GM12878 (cell line): Measurements from ENCODE around the gene TDRD9. TPM values are rescaled to one million over a fixed set of nuclear protein-coding genes. Genes with fewer than 3 reads are reported as not detected.

ENCODE experiments used
- ATAC-seq: fragments of 200-7000 bp; cut with Tn5 transposase; 3 replicates; pipeline ENCODE4 v1.9.1; 2020; ENCODE audit warnings: mild to moderate bottlenecking, moderate library complexity
- BruUV-seq: library from RNA; stranded (reverse); fragments of 400-500 nt; replicated peaks from 2 replicates; lab custom pipeline; 2021; lab: Mats Ljungman, UMichigan
- CTCF ChIA-PET: fragments of 300-600 bp; sonication (Branson Sonifier 250); formaldehyde crosslinking; extraction: SDS; loops from one replicate; lab custom pipeline; 2021; ENCODE audit warnings: inconsistent platforms; lab: Yijun Ruan, JAX
- POLR2A ChIA-PET: fragments of 350-600 bp; formaldehyde crosslinking; extraction: SDS; loops from one replicate; lab custom pipeline; 2021; ENCODE audit warnings: inconsistent platforms; lab: Charles Lee
- RAD21 ChIA-PET: fragments of 300-600 bp; sonication (Branson Sonifier 250); formaldehyde crosslinking; loops from one replicate; lab custom pipeline; 2023; ENCODE audit warnings: antibody characterized with exemption; ENCODE audit not compliant: unreplicated experiment; lab: Charles Lee
- SMC1A ChIA-PET: fragments of 300-600 bp; sonication (Branson Sonifier 250); formaldehyde crosslinking; loops from one replicate; lab custom pipeline; 2023; ENCODE audit not compliant: unreplicated experiment, uncharacterized antibody; lab: Charles Lee
- DNase-seq: peaks from one replicate; pipeline ENCODE4 v3.0.0-alpha.2; 2011; ENCODE audit warnings: low read depth, low spot score
- FAIRE-seq: peaks from 3 replicates; lab custom pipeline; 2011; peaks lifted over from hg19 to GRCh38; lab: Jason Lieb, UNC
- H2AFZ ChIP-seq: 2 replicates; pipeline ENCODE4 v1.6.0; 2011; ENCODE audit warnings: low read depth, low read length, control low read depth; ENCODE audit not compliant: control insufficient read depth
- H3K27ac ChIP-seq: 2 replicates; pipeline ENCODE4 v1.5.1; 2011; ENCODE audit warnings: control low read depth; ENCODE audit not compliant: control insufficient read depth, insufficient read depth
- H3K27me3 ChIP-seq, 2 experiments: replicated peaks in 1 of 2; 2 replicates each; pipeline versions ENCODE4 v1.6.0 to v1.6.1; 2011; ENCODE audit warnings: low read length in 1 of 2; ENCODE audit not compliant: control insufficient read depth in 2 of 2, insufficient read depth in 2 of 2
- H3K36me3 ChIP-seq, 2 experiments: 2 replicates each; pipeline ENCODE4 v1.5.1; 2011; ENCODE audit warnings: low read length in 1 of 2; ENCODE audit not compliant: control insufficient read depth in 2 of 2, insufficient read depth in 2 of 2
- H3K4me1 ChIP-seq: 2 replicates; pipeline ENCODE4 v1.6.1; 2011; ENCODE audit warnings: mild to moderate bottlenecking, low read length, moderate library complexity, mixed read lengths; ENCODE audit not compliant: control insufficient read depth, insufficient read depth
- H3K4me2 ChIP-seq: 2 replicates; pipeline ENCODE4 v1.6.0; 2011; ENCODE audit warnings: control low read depth; ENCODE audit not compliant: control insufficient read depth, insufficient read depth
- H3K4me3 ChIP-seq: fragments of 200-600 bp; sonication (generic); 2 replicates; pipeline ENCODE4 v1.5.1; 2016
- H3K79me2 ChIP-seq: 2 replicates; pipeline ENCODE4 v1.6.0; 2011; ENCODE audit warnings: low read length; ENCODE audit not compliant: control insufficient read depth, insufficient read depth
- H3K9ac ChIP-seq: 2 replicates; pipeline ENCODE4 v1.8.0; 2011; ENCODE audit warnings: low read length, control low read depth, mixed read lengths; ENCODE audit not compliant: control insufficient read depth, insufficient read depth
- H3K9me3 ChIP-seq: replicated peaks from 3 replicates; pipeline ENCODE4 v1.5.1; 2011; ENCODE audit warnings: mild to moderate bottlenecking, low read length; ENCODE audit not compliant: control insufficient read depth, insufficient read depth
- H4K20me1 ChIP-seq: 2 replicates; pipeline ENCODE4 v1.6.0; 2011; ENCODE audit not compliant: control insufficient read depth, insufficient read depth
- BCL11A ChIP-seq: IDR thresholded peaks from 2 replicates; pipeline ENCODE4 v1.6.1; 2011; ENCODE audit warnings: low read depth, low read length
- CBX3 ChIP-seq: fragments of 200-600 bp; sonication (generic); IDR thresholded peaks from 2 replicates; pipeline ENCODE4 v1.6.1; 2016; ENCODE audit warnings: low read depth, borderline replicate concordance
- CREM ChIP-seq: IDR thresholded peaks from 2 replicates; pipeline ENCODE4 v1.6.1; 2014; ENCODE audit warnings: antibody characterized with exemption, low read depth
- ESRRA ChIP-seq: IDR thresholded peaks from 2 replicates; pipeline ENCODE4 v1.6.1; 2012; ENCODE audit warnings: mild to moderate bottlenecking, low read length, improper control_type of control experiment
- ETV6 ChIP-seq, 2 experiments: fragments of 450-650 bp in 1 of 2; IDR thresholded peaks in 1 of 2; conservative IDR thresholded peaks in 1 of 2; 2 replicates each; pipeline ENCODE4 v1.6.1; 2014; ENCODE audit warnings: antibody characterized with exemption in 1 of 2, borderline replicate concordance in 1 of 2, low read depth in 1 of 2, mild to moderate bottlenecking in 1 of 2, moderate library complexity in 1 of 2
- HCFC1 ChIP-seq: fragments of 150-350 bp; IDR thresholded peaks from 2 replicates; pipeline ENCODE4 v1.6.1; 2014; ENCODE audit warnings: low read length
- PAX8 ChIP-seq: fragments of 450-650 bp; IDR thresholded peaks from 2 replicates; pipeline ENCODE4 v1.6.1; 2017; ENCODE audit warnings: mild to moderate bottlenecking, moderate library complexity
- PKNOX1 ChIP-seq: fragments of 450-650 bp; IDR thresholded peaks from 2 replicates; pipeline ENCODE4 v1.6.1; 2016; ENCODE audit warnings: mild to moderate bottlenecking
- POLR2AphosphoS5 ChIP-seq: IDR thresholded peaks from 2 replicates; pipeline ENCODE4 v1.6.1; 2011; ENCODE audit warnings: mild to moderate bottlenecking, low read length, inconsistent platforms
- POU2F2 ChIP-seq: IDR thresholded peaks from 3 replicates; pipeline ENCODE4 v1.6.1; 2011; ENCODE audit warnings: low read depth, mild to moderate bottlenecking, low read length, borderline replicate concordance
- RAD51 ChIP-seq: fragments of 450-650 bp; IDR thresholded peaks from 2 replicates; pipeline ENCODE4 v1.6.1; 2016; ENCODE audit warnings: moderate library complexity, mild to moderate bottlenecking, inconsistent platforms
- RCOR1 ChIP-seq: conservative IDR thresholded peaks from 2 replicates; pipeline ENCODE4 v1.6.1; 2012; ENCODE audit warnings: low read depth, low read length, improper control_type of control experiment
- SIN3A ChIP-seq: IDR thresholded peaks from 2 replicates; pipeline ENCODE4 v1.6.1; 2012; ENCODE audit warnings: low read depth, low read length, improper control_type of control experiment
- SREBF1 ChIP-seq: IDR thresholded peaks from 2 replicates; pipeline ENCODE4 v1.6.1; 2012; ENCODE audit warnings: mild to moderate bottlenecking, low read length
- SREBF2 ChIP-seq: IDR thresholded peaks from 2 replicates; pipeline ENCODE4 v1.6.1; 2012; ENCODE audit warnings: mild to moderate bottlenecking, low read length
- USF1 ChIP-seq: IDR thresholded peaks from 2 replicates; pipeline ENCODE4 v1.6.1; 2011; ENCODE audit warnings: borderline replicate concordance, low read depth, mild to moderate bottlenecking, moderate library complexity, mixed read lengths, low read length; ENCODE audit not compliant: insufficient read depth; ENCODE audit errors: extremely low read length
- YY1 ChIP-seq: IDR thresholded peaks from 2 replicates; pipeline ENCODE4 v1.6.1; 2011; ENCODE audit warnings: low read depth, mild to moderate bottlenecking, low read length
- ZBTB4 ChIP-seq: fragments of 450-650 bp; formaldehyde crosslinking; IDR thresholded peaks from 2 replicates; pipeline ENCODE4 v1.4.0; 2022; ENCODE audit warnings: mild to moderate bottlenecking, moderate library complexity
- WGBS: methylation state at CpG from one replicate; pipeline ENCODE4 v1.1.6; 2016; ENCODE audit warnings: low lambda C conversion rate; ENCODE audit not compliant: insufficient replicate concordance, insufficient coverage; ENCODE audit errors: missing lambda C conversion rate; 5-methylcytosine and 5-hydroxymethylcytosine counted together
- in situ Hi-C: fragments of 300-500 bp; cut with MboI; formaldehyde crosslinking; loops from 9 replicates; pipeline ENCODE4 v1.14.3; 2018; ENCODE audit warnings: mixed read lengths
- intact Hi-C: fragments of 100-400 bp; cut with micrococcal nuclease; formaldehyde crosslinking; loops from one replicate; pipeline ENCODE4 v1.14.2; 2022; ENCODE audit not compliant: unreplicated experiment
- polyA plus RNA-seq, 11 experiments: library from polyadenylated mRNA; depleted of rRNA in 4 of 11; unstranded in 6 of 11; stranded (reverse) in 5 of 11; fragments of >200 nt; fragmentation: Nextera tagmentation in 4 of 11; fragmentation: Illumina TruSeq in 1 of 11; extraction: Ambion mirVana in 4 of 11; extraction: Trizol in 1 of 11; gene quantifications; 1 replicate in 1 of 11; 2 replicates in 10 of 11; pipeline versions ENCODE4 v1.2.1 to v1.2.3, GENCODE V29; 2011 to 2016; ENCODE audit warnings: inconsistent platforms in 2 of 11, missing spikeins in 2 of 11, low read depth in 1 of 11
- total RNA-seq, 4 experiments: library from RNA; depleted of rRNA in 3 of 4; stranded (reverse); fragments of >200 nt in 3 of 4; fragmentation: Illumina TruSeq in 1 of 4; extraction: Trizol in 1 of 4; gene quantifications; 2 replicates each; pipeline versions ENCODE4 v1.2.1 to v1.2.3, GENCODE V29; 2013 to 2021

Gene TDRD9
- total and polyA plus RNA-seq, 10 of the 15 experiments (the other 5 are each of a cell fraction or from before 2014, with no cell fraction given) = 0.12 TPM; not detected in 9

GRCh38 chr14:104019029-104019428 is 90.8 kb downstream of the TDRD9 start:
- no peak overlapping the region for H3K4me2 ChIP-seq
- ATAC-seq (no peak), DNase-seq (no peak), FAIRE-seq (no peak)
- TF ChIP-seq CREM (no peak), PAX8 (no peak), CBX3 (no peak), ZBTB4 (CRISPR knock-in tag) (no peak), HCFC1 (no peak), SREBF1 (no peak), YY1 (no peak), POLR2AphosphoS5 (no peak), POU2F2 (no peak), SIN3A (no peak), ETV6 (conservative IDR thresholded peaks at IDR 0.05 in 1 of 2, IDR thresholded peaks at IDR 0.05 in 1 of 2; ENCODE audit: borderline replicate concordance in 1 of 2, low read depth in 1 of 2) (no peak), SREBF2 (no peak), ESRRA (no peak), RCOR1 (no peak), BCL11A (no peak), RAD51 (no peak), PKNOX1 (no peak), USF1 (no peak)
- no peaks in the 10 kb centered on the region for H4K20me1 ChIP-seq
- ChIA-PET SMC1A (no interaction called here), POLR2A (no interaction called here), RAD21 (no interaction called here), CTCF (no interaction called here)
- 32% methylated on average over 1 of the region's 1 CpG for WGBS
- H3K36me3 ChIP-seq = no peaks in the 10 kb centered on the region
- no TSS peak for BruUV-seq
- no peaks in the 10 kb centered on the region for H3K9me3 ChIP-seq
- no peak overlapping the region for H3K9ac ChIP-seq
- no peak overlapping the region for H3K4me3 ChIP-seq
- no peaks in the 10 kb centered on the region for H3K4me1 ChIP-seq
- no peaks in the 10 kb centered on the region for H3K27me3 ChIP-seq
- in situ Hi-C loops (no loop called here), intact Hi-C loops (no loop called here)
- H3K79me2 ChIP-seq = no peaks in the 10 kb centered on the region
- no peak overlapping the region for H3K27ac ChIP-seq
- H2AFZ ChIP-seq = no peak overlapping the region
